ENCODE data around the gene KCNIP4. TPM values are rescaled to one million over a fixed set of nuclear protein-coding genes. Genes with fewer than 3 reads are reported as not detected.

Gene KCNIP4
- total and polyA plus RNA-seq, 2 of the 8 experiments (the other 6 are each of a cell fraction or from before 2014, with no cell fraction given): 0.06 TPM; not detected in 1

DNA sequence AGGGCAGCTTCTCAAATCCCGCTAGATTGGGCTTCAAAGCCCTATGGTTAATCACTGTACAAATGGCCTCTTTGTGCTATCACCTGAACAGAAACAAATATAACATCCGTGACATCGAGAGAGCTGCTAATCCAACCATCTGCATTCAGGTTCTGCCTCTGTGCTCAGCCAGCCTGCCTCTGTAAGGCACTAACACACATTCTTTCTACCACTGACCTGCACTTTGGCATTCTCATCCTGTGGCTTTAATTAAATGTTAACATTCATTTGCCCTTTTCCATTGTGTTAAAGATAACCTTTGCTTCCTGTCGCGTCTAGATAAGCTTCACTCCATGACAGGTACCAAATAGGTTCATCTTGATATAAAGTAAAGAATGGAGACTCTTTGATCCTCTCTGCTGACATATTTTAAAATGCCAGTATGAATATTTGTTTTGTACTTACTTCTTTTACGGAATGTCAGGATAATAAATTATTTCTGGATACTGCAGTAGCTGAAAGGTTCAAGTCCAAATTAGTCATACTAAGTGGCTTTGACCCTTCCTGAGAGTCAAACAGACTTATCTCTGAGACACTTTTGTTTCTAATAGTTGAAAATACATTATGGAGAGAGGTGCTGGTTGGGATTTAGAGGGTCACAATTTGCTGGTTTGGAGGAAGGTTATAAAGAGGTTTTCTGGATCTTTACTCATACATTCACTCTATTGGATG, 742.6 kb downstream of the KCNIP4 start:
- DNase-seq (ENCODE audit: low read depth in 1 of 2, low spot score in 2 of 2) (no peak), FAIRE-seq (peak; percentile 57)
- Histone ChIP-seq H3K4me2 (ENCODE audit: insufficient read depth in 1 of 2, low read depth in 2 of 2, low read length in 2 of 2) (no peak overlapping the region), H4K8ac (ENCODE audit: extremely low read depth, insufficient read depth, low read length) (no peak overlapping the region), H2AK5ac (ENCODE audit: low read depth, low read length) (no peak overlapping the region), H2BK5ac (ENCODE audit: low read depth, low read length) (no peak overlapping the region), H3K4me3 (ENCODE audit: extremely low read depth in 1 of 4, insufficient read depth in 2 of 4, low read depth in 3 of 4, low read length in 4 of 4) (no peak overlapping the region), H4K20me1 (replicated peaks in 1 of 2; ENCODE audit: control insufficient read depth in 1 of 2, insufficient read depth in 2 of 2, low read length in 2 of 2) (no peaks in the 10 kb centered on the region), H3K23me2 (ENCODE audit: low read depth, low read length) (no peaks in the 10 kb centered on the region), H2BK20ac (ENCODE audit: low read length) (no peak overlapping the region), H2BK120ac (replicated peaks; ENCODE audit: low read depth, low read length) (no peak overlapping the region), H2BK12ac (ENCODE audit: low read depth, low read length) (no peak overlapping the region), H3K4me1 (replicated peaks in 1 of 4; ENCODE audit: control insufficient read depth in 3 of 4, insufficient read depth in 4 of 4, low read length in 3 of 4) (no peaks in the 10 kb centered on the region), H3K36me3 (ENCODE audit: control insufficient read depth in 2 of 4, insufficient read depth in 4 of 4, low read length in 3 of 4) (no peaks in the 10 kb centered on the region), H3K79me1 (ENCODE audit: low read depth, low read length) (no peaks in the 10 kb centered on the region), H3K4ac (replicated peaks; ENCODE audit: insufficient read length, low read depth, low read length) (no peak overlapping the region), H3K9ac (replicated peaks in 1 of 4; ENCODE audit: extremely low read depth in 1 of 4, low read depth in 3 of 4, low read length in 3 of 4) (no peak overlapping the region), H4K91ac (replicated peaks; ENCODE audit: insufficient read length, low read length) (no peak overlapping the region), H3K18ac (ENCODE audit: extremely low read depth, low read length) (no peak overlapping the region), H3K27me3 (replicated peaks in 1 of 4; ENCODE audit: control insufficient read depth in 3 of 4, extremely low read depth in 1 of 4, insufficient read depth in 3 of 4, low read length in 3 of 4) (no peaks in the 10 kb centered on the region), H3K9me3 (ENCODE audit: insufficient read depth in 2 of 2, low read depth in 1 of 2, low read length in 1 of 2) (no peaks in the 10 kb centered on the region), H4K5ac (ENCODE audit: insufficient read length, low read depth, low read length) (no peak overlapping the region), H2AFZ (ENCODE audit: low read length) (no peak overlapping the region), H3K14ac (ENCODE audit: insufficient read length) (no peak overlapping the region), H2BK15ac (ENCODE audit: low read length) (no peak overlapping the region), H3K23ac (ENCODE audit: insufficient read length) (no peak overlapping the region), H3K79me2 (ENCODE audit: control insufficient read depth in 1 of 2, insufficient read depth in 2 of 2, low read length in 2 of 2) (no peaks in the 10 kb centered on the region), H3K27ac (ENCODE audit: low read depth, low read length) (no peak overlapping the region), H3K56ac (replicated peaks; ENCODE audit: insufficient read length, low read depth, low read length) (no peak overlapping the region)
- CTCF ChIA-PET (ENCODE audit: partially characterized antibody): interaction anchor here (1.0 to 1.9 kb wide), 3 partner anchors 12 to 20 kb away, joined by 3 to 4 read pairs (median 4); no protein-coding TSS in a partner anchor
- POLR2A ChIA-PET (ENCODE audit: partially characterized antibody): no interaction called here
- WGBS, 2 experiments (ENCODE audit: extremely low coverage in 1 of 2, insufficient coverage in 1 of 2, insufficient read length in 1 of 2, insufficient replicate concordance in 2 of 2, low coverage in 1 of 2, low lambda C conversion rate in 2 of 2, missing lambda C conversion rate in 1 of 2): 94% methylated on average over 6 of the region's 6 CpGs; no CpG with 5 or more reads in 1 of the 2 experiments
- TF ChIP-seq SAP30 (IDR thresholded peaks at IDR 0.05; ENCODE audit: insufficient read depth, insufficient replicate concordance, low read length) (no peak), TCF12 (IDR thresholded peaks at IDR 0.05; ENCODE audit: low read depth, low read length) (no peak), HDAC2 (IDR thresholded peaks at IDR 0.05; ENCODE audit: borderline replicate concordance in 1 of 2, low read depth in 2 of 2, low read length in 2 of 2) (no peak), GTF2F1 (IDR thresholded peaks at IDR 0.05; ENCODE audit: borderline replicate concordance, low read depth, low read length) (no peak), EGR1 (IDR thresholded peaks at IDR 0.05; ENCODE audit: borderline replicate concordance, low read depth, low read length) (no peak), RXRA (IDR thresholded peaks at IDR 0.05; ENCODE audit: insufficient read depth, low read depth, low read length) (no peak), SP1 (IDR thresholded peaks at IDR 0.05; ENCODE audit: low read depth, low read length) (no peak), TAF1 (IDR thresholded peaks at IDR 0.05; ENCODE audit: low read depth, low read length) (no peak), FOSL1 (IDR thresholded peaks at IDR 0.05; ENCODE audit: insufficient read depth, low read depth, low read length) (no peak), EP300 (IDR thresholded peaks at IDR 0.05; ENCODE audit: borderline replicate concordance in 1 of 2, low read depth in 2 of 2, low read length in 2 of 2) (no peak), EZH2 (IDR thresholded peaks at IDR 0.05; ENCODE audit: low read depth, low read length, severe bottlenecking) (no peak)
- TF ChIP-seq, protein P1, sequence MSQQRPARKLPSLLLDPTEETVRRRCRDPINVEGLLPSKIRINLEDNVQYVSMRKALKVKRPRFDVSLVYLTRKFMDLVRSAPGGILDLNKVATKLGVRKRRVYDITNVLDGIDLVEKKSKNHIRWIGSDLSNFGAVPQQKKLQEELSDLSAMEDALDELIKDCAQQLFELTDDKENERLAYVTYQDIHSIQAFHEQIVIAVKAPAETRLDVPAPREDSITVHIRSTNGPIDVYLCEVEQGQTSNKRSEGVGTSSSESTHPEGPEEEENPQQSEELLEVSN (IDR thresholded peaks at IDR 0.05): no peak

Measured in H1 (cell line).